Stimulated activated CD8-positive, alpha-beta memory T cell treated with anti-CD3 and anti-CD28 coated beads, Interleukin-4, amount 100 ng/mL, for 48 hours (primary cell): ENCODE measurements around the gene CASTOR2.
"Not testable (repeated sequence)": the region's sequence is repeated elsewhere in the genome, so short reads cannot be mapped to it uniquely, and the experiment has no call there.

Source experiments
- DNase-seq: peaks from one replicate; pipeline ENCODE4 v3.0.0-alpha.2; 2020

Gene CASTOR2

DNA sequence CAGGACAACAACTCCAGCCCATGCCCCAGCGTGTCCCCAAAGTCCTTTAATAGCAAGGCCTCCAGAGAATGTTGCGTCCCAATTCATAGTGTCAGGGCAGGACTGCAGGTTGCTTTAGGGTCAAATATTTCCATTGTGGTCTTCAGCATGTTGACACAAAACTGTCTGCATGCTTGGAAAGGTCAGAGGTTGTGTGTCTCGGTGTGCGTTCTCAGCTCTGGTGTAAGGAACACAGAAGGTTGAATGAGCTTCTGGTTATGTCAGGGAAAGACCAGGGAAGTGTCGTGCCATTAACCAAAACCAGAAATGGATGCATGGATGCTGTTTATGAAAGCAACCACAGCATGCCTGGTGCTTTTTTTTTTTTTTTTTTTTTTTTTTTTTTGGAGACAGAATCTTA, 31.9 kb downstream of the CASTOR2 start:
- DNase-seq: not testable (repeated sequence)

DNA sequence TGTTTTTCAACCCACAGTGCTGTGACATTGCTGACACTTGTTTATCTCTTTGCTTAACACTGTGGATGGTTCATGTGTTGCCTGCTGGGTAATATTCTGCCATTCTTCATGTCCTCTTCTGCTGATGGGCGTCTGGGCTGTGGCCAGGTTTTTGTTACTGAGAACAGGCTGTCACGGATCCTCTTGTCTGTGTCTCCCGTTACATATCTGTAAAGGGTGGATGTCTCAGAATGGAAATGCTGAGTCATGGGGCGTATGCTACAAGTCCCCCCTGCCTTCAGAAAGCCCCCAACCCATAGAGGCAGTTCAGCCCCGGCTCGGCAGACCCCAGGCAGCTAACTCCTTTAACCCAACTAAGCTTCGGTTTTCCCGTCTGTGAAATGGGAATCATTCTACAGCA, 33.3 kb downstream of the CASTOR2 start:
- not testable (repeated sequence) for DNase-seq

DNA sequence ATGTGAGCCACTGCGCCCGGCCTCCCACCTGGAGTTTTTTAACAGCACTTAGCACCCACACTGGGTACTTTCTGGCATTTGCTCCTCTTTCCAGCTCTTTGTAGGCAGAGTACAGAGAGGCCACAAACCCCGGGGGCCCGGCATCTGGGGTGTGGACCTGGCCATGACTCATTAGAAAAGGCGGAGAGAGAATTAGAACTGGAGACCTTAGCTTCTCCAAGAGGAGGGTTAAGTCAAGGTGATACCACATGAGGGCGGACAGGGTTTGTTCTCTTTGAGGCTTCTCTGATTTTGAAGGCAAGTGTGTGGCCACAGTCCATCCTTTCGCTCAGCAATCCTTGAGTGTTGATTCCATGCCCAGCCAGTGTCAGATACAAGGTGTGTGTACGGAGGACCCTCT, 36.9 kb downstream of the CASTOR2 start:
- not testable (repeated sequence) for DNase-seq

- no peak for DNase-seq
Measured at GRCh38 chr7:75010036-75010435, 45.5 kb downstream of the CASTOR2 start.

- no peak for DNase-seq
Measured at GRCh38 chr7:75017832-75018231, 53.3 kb downstream of the CASTOR2 start.

DNA sequence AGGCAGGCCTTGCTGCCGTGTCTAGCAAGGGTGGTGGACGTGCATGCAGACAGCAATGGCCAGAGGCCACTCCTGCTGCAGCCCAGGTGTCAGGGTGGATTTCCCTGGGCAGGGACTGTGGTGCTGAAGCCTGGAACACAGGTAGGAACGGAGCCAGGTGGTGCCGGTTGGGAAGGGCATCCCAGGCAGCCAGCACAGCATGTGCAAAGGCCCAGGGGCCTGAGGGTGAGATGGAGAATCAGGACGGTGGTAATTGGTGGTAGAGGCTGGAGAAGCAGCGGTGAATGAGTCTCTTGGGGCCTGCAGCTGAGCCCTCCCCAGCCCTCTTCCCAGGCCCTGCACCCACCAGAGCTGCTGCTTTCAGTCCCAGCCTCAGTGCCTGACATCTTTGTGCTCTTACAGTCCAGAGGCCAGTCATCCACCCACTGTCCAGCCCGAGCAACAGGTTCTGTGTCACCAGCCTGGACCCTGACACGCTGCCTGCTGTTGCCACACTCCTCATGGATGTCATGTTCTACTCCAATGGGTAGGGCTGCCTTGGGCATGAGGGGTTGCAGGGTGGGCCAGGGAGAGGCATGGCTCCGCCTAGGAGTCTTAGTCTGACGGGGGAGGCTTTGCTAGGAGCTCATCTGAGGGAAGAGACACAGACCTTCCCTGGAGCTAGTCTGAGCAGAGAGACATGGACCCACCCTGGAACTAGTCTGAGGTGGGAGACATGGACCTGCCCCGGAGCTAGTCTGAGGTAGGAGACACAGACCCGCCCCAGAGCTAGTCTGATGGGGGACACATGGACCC, 54.3 kb downstream of the CASTOR2 start:
- DNase-seq: no peak

GRCh38 chr7:75019800-75020199, 55.3 kb downstream of the CASTOR2 start:
- no peak for DNase-seq

GRCh38 chr7:75024922-75025321, 60.4 kb downstream of the CASTOR2 start:
- DNase-seq: no peak

DNA sequence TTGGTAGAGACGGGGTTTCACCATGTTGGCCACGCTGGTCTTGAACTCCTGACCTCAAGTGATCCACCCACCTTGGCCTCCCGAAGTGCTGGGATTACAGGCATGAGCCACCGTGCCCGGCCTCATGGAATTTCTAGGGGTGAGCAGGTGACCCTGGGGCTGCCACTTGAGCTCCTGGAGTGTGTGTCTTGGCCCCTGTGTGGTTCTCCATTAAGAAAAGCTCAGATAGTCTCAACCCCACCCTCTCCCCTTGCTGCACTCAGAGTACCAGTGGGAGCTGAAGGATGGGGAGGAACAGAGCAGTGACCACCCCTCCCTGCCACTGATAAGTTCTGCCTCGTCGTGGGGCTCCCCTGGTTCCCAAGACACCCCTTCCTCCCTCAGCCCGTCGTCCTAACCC, 63.8 kb downstream of the CASTOR2 start:
- DNase-seq: no peak

DNA sequence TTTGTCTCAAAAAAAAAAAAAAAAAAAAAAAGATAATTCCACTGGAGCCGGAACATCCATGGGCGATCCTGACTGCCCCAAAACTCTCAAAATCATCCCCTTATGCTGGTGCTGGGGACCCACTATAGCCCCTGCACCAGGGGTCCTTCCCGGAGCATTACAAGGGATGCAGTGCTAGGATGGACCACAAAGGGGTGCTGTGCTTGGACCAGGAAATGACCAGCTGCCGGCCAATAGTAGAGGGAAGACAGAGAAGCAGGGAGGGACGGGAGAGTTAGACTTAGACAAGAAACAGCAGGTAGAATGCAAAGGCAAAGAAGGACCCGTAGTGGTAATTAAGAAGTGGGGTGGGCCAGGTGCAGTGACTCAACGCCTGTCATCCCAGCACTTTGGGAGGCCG, 68.6 kb downstream of the CASTOR2 start:
- DNase-seq: no peak

- no peak for DNase-seq
Measured at GRCh38 chr7:75033826-75034225, 69.3 kb downstream of the CASTOR2 start.

DNA sequence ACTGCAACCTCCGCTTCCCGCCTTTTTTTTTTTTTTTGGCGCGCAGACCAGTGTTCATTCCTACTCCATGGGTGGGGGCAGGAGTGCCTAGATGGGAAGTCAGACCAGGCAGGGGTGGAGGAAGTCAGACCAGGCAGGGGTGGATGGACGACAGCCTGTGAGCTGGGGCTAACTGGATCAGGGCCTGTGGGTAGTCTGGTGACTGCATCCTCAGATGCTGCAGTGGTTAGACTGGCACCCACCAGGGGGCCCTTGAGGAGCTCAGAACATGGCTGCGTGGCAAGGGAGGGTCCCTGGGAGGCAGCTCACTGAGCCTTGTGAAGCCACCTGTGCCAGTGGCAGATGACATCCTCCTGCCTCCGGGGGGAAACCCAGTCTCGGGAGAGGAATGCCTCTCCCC, 74.0 kb downstream of the CASTOR2 start:
- no peak for DNase-seq

- no peak for DNase-seq
Measured at GRCh38 chr7:75039166-75039565, 74.7 kb downstream of the CASTOR2 start.

- no peak for DNase-seq
Measured at GRCh38 chr7:75039709-75040108, 75.2 kb downstream of the CASTOR2 start.

GRCh38 chr7:75040512-75040911, 76.0 kb downstream of the CASTOR2 start:
- no peak for DNase-seq

DNA sequence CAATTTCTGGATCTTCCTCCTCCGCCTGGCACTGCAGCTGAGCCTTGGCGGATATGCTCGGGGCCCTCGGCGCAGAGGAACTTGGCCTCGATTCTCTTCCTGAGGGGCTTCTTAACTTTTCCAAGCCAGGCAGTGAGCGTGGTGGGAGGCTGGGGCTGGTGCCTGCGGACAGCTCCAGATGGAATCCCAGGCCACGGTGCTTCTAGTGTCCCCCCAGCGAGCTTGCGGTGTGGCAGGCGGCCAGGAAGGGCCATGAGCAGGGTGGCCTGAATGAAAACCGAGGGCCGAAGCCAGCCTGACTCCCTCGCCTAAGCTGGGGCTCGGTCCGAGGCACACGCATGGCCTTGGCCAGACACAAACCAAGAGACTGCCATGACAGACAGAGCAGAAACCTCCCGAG, 77.8 kb downstream of the CASTOR2 start:
- DNase-seq: no peak

- no peak for DNase-seq
Measured at GRCh38 chr7:75042831-75043703, 78.6 kb downstream of the CASTOR2 start.

- DNase-seq: no peak
Measured at GRCh38 chr7:75045881-75046280, 81.4 kb downstream of the CASTOR2 start.

DNA sequence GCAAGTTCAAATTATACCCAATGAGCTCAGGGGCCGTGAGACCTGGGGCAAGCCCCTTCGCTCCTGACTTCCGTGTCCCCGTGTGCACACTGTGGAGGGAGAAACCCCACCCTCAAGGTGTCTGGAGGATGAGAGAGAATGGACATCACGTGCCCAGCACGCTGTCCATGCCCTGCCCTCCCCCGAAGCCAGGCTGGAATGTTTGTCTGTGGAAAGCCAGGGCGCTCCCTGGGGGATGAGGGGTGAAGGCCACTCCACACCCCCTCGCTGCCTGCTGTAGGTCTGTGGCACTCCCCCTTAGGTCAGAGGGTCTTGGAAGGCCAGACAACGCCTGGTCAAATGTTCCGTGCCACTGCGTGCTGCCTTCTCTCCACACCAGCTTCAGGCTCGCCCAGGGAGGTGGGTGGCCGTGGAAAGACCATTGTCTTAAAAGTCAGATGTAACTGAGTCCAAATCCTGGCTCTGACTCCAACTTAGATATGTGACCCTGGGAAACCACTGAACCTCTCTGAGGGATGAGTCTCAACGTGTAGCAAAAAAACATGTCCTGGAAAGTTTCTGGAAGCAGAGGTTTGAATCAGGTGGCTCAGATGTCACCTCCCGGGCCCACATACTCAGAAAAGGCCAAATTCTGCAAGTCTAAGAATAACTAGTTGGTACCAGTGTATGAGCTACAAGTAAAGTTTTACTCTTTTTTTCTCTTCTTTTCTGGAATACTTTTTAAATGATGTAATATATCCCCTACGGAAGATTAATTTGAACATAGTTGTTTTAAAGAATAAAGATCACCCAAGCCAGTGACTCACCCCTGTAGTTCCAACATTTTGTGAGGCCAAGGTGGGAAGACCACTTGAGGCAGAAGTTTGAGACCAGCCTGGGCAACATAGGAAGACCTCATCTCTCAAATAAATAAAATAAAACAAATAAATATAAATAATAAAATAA, 84.2 kb downstream of the CASTOR2 start:
- DNase-seq: no peak

- DNase-seq: no peak
Measured at GRCh38 chr7:75049817-75050216, 85.3 kb downstream of the CASTOR2 start.

DNA sequence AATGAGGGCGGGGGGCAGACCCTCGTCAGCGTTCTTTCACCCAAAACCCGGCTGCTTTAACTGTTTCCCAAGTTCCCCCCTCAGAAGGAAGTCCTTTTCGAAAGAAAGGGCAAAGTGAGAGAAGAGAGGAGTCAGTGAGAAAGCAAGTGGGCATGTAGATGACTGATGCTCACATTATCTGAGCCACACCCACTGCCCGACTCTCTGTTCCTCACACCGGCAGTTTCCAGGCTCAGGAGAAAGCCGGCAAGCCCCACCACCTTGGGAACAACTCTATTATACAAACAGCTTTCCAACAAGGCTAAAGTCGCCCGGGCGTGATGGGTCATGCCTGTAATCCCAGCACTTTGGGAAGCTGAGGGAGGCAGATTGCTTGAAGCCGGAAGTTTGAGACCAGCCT, 86.0 kb downstream of the CASTOR2 start:
- no peak for DNase-seq

DNA sequence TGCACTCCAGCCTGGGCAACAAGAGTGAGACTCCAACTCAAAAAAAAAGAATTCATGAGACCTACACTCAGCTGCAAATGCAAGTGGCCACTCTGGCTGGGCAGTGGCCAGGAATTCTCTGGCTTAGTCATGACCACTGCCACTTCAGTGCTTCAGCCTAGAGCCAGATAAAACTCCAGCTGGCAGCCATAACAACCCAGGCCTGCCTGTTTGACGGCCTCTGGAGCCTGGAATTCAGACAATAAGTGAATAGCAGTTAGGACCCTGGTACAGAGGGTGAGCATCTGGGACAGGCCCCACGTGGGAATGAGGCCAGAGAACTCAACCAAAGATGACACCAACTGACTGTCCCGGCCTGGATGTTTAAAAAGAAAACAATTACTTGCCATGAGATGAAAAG, 90.2 kb downstream of the CASTOR2 start:
- DNase-seq: no peak

GRCh38 chr7:75055155-75055554, 90.7 kb downstream of the CASTOR2 start:
- DNase-seq: no peak
